Prostate gland (tissue), 2 donors: ENCODE results near the gene NBPF20.
"Not testable (repeated sequence)": the region's sequence is repeated elsewhere in the genome, so short reads cannot be mapped to it uniquely, and the experiment has no call there.

ENCODE experiments used
- CTCF ChIP-seq, 4 experiments: fragments of 200-600 bp in 2 of 4; fragments of 450-650 bp in 2 of 4; sonication (generic) in 2 of 4; IDR thresholded peaks; 1 replicate in 3 of 4; 2 replicates in 1 of 4; pipeline ENCODE4 v1.5.1; 2016 to 2019; ENCODE audit warnings: antibody characterized with exemption in 4 of 4, mild to moderate bottlenecking in 2 of 4, moderate library complexity in 2 of 4
- POLR2AphosphoS5 ChIP-seq: sonication (generic); formaldehyde crosslinking; IDR thresholded peaks from one replicate; pipeline ENCODE4 v1.6.1; 2017; ENCODE audit warnings: antibody characterized with exemption

- TF ChIP-seq POLR2AphosphoS5; CTCF (IDR thresholded peaks at IDR 0.05): not testable (repeated sequence)
Measured at GRCh38 chr1:145472731-145473130, 47.3 kb upstream of the NBPF20 start.
